NOMO-1 treated with DMSO at 0.1 percent for 48 hours (cell line): ENCODE measurements around the gene TRPT1.
A peak's percentile ranks its signal among the peaks of the same experiment; 100 is the strongest.

Experiments used
- DNase-seq: peaks from one replicate; lab custom pipeline; 2025; ENCODE audit not compliant: unreplicated experiment; lab: John Stamatoyannopoulos, UW

TRPT1 gene

DNA sequence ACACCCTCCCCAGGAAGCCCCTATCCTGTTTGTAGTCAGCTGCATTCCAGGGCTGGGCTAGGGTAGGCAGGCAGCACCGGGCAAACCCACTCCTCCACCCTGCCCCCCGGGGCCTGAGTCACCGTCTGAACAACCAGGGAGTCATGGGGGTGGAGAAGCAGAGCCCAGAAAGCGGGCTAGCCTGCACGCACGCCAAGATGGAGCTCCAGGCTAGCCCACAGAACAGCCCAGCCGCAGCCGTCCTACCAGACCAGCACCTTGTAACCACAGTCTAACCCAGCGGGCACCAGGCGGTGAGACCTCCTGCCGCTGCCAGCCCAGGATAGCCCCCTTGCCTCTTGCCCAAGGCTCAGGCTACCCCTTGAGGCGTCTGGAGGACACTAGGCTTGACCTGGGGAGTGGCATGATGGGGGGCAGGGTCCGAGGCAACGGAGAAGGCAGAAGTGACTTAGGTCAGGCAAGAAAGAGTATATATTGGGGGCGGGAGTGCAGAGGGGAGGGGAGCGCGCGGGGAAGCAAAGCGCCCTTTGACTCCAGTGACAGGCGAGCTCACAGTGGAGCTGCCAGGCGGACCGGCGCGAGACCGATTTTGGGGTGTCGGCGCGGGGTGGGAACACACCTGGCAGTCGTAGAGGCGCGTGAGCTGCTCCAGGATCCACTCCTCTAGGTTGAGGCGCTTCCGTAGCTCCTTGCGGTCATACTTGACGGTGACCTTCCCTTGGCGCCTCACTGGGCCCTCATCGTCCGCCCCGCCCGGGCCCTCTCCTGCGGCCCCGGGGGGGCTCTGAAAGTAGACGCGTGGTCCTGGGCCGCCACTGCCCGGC is 20.0 kb upstream of the TRPT1 start:
- peak; percentile 47 for DNase-seq

DNA sequence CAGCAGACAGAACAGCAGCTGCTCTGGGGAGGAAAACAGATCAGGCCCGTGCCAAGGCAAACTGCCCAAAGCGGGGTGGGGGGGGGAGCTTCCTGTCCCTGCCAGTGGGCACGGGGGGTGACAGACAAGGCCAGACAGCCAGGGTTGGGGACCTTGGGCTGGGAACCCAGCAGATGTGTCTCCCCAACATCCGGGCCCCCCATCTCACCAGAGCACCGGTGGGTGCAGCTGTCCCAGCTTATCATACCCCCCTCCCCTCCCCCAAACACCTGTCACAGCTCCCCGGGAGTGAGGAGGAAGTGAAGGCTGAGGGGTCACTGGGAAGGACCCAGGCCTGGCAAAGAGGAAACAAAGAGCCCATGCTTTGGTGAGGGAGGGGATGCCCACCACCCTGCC is 19.4 kb upstream of the TRPT1 start:
- DNase-seq: no peak

DNA sequence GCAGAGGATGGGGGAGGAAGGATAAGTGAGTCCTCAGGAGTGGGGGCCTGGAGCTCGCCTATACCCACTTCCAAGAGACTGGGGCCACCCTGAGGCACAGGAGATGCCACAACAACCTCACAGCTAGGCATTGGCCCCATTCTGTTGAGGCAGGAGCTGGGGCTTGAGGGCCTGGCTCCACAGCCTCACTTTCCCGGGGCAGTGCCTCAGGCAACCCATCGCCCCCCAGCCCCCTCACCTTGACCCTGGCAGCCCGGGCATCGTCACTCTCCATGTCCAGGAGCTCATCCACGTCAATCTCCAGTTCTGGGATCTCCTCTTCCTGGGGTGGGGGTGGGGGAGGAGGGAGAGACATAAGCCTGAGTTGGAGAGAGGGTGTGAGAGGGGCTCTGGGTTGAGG is 19.0 kb upstream of the TRPT1 start:
- no peak for DNase-seq

DNA sequence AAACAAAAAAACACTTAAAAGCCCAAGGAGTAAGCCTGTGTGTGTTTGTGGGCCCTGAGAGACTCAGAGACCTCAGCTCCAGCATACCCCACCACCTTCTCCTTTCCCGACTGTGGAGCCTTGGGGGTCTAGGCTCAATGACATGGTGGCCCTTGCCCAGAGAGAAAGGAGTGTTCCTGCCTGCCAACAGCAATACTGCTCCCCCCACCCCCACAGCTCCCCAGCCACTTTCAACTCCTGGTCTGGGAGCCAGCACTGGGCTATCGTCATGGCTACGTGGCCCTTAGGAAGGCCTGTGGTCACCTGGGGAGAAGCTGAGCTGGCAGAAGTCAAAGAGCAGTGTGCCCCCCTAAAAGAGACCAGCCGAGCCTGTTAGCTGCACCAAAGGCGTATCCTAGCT is 18.1 kb upstream of the TRPT1 start:
- no peak for DNase-seq

DNA sequence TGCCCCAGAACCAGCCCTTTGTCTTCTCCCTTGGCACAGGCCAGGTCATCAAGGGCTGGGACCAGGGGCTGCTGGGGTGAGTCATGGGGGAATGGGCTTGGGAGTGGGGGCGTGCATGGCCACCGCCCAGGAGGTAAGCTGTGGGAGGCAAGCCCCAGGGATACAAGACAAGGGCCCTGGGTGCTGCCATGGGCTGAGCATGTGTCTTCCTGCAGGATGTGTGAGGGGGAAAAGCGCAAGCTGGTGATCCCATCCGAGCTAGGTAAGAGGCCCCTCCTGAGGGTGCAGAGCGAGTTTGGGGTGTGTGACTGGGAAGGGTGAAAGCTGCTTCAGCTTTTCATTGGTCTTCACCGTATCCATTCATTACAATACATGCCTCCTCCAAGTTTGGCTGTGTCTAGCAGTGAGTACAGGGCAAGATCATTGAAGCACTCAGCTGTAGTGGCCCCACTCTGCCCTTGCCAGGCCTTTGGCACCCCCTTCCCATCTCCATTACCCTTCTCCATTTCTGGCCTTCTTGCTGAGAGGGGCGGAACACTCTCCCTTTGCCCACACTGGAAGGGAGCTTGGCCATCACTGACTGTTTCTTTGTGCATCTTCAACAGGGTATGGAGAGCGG is 17.4 kb upstream of the TRPT1 start:
- DNase-seq: no peak

DNA sequence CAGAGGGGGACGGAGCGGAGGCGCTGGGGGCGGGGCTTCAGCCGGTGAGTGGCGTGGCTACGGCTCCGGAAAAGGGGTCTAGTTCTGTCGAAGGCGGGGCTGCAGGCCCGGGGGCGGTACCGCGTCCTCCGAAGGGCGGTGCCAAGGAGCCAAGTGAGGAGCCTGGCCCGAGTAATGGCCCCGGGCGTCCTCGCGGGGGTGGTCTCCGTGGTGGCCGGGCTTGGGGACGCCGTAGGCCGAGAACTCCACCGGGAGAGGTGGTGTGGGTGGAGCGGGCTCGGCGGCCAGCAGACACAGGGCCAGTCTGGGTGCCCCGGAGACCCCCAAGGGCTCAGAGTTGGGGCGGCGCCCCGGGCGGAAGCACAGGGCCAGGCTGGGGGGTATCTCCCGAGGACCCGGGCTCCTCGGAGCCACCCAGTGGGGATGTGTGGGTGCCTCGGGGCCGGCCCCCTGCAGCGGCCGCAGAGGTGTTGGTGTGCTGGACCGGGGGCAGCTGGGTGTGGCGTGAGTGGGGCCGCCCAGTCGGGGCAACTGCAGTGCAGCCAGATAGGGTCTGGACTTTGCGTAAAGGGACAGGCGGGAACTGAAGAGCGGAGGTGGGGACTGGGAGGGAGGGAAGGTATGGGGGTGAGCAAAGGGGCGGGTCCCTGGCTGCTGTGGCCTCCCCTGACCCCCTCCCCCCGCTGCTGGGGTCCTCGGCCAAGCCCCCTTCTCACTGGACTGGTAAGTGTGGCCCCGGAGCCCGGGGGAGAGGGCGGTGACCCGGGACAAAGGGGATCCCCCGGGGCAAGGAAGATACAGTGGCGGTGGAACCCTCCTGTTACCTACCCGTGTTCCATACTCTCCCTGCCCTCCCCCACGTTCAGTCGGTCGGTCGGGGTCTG is 15.7 kb upstream of the TRPT1 start:
- DNase-seq: peak; percentile 99

DNA sequence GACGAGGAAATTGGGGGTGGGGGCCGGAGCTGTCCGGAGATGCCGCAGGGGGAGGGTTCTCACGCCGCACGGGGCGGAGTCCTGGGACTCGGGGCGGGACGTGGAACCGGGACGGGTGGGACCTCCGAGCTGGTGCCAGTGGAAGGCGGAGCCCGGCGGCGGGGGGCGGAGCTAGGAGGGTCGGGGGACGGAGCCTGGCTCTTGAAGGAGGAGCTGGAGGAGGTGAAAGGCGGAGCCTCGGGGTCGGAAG is 15.2 kb upstream of the TRPT1 start:
- DNase-seq: no peak

DNA sequence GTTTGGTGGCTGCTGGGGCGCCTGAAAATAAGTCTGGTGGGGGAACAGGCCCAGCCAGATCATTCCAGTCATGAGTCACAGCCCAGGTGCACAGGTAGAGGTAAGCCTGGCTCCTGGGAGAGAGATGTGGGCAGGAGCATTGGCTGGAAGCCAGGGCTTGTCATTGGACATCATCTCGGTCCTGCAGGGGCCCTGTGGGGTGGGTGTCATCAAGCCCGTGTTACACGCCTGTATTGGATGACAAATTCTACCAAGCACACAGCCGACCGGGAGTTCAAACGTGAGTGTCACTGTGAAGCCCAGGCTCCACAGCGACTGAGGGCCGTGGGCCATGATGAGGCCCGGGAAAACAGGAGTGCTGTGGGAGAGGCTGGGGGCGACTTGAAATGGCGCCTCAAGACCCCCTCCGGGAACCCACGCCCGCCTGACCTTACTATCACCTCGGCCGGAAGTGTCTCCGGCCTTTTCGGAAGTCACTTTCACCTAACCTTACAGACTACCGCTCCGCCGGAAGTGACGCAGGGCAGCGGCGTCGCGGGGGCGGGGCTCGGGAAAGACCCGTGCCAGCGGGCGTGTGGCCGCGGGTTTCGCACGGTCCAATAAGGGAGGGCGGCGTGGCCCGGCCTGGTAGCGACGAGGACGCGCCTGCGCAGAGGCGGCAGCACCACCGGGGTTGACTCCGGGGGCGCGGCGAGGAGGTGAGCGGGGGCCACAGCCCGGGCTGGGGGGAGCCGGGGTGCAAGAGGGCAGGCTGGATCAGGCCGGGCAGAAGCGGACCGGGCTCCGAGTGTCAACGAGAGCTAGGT is 14.7 kb upstream of the TRPT1 start, which contains the start of gene FKBP2:
FKBP2 (plus strand) TSS at position 661 of the 806 bp plus-strand sequence. CDS start 1,293 bp downstream, outside the sequence.
- DNase-seq: peak; percentile 91

DNA sequence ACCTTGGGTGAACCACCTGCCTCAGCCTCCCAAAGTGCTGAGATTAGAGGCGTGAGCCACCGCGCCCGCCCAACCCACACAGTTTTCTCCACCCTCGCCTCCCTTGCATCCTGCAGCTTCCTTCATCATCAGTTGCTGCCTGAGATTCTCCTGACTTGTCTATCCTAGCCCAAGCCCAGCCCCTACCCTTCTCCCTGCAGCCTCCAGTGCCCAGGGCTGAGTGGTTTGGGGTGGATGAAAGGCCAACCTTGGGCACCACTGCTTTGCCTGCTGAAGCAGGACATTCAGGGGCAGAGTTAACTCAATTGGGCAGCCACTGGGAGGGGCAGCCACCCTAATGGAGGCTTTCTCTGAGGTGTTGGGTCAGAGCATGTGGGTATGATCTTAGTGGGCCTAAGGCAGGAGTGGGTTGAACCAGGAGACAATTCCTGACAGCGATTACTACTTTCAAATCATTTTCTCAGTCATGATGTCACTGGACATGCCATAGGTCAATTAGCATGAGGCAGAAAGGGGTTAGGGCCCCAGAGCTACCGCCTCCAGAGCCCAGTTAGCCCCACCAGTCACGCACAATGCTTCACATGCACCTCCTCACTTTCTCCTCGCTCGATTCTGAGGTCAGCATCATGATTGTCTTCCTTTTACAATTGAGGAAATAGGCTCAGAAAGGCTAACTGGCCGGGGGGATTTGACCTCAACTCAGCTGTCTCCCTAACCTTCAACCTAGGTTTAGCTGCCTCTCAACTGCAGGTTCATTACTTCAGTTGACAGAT is 13.9 kb upstream of the TRPT1 start:
- peak; percentile 94 for DNase-seq

DNA sequence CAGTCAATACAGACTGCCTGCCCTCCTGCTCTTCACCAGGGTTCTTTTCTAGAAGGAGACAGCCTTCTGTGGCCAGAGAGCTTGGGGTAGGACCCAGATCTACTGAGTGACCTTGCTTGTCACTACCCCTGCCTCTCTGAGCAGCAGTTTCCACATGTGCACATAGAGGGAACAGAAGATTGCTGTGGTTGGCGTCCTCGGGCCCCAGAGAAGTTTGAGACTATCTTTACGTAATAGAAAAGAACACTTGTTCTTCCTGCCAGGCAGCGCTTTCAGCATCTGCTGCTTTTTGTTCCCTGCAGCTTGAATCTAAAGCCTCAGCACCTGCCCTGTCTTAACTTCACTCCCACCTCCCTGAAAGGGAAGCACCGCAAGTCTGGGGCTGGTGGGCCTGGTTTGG is 13.0 kb upstream of the TRPT1 start:
- peak; percentile 80 for DNase-seq

DNA sequence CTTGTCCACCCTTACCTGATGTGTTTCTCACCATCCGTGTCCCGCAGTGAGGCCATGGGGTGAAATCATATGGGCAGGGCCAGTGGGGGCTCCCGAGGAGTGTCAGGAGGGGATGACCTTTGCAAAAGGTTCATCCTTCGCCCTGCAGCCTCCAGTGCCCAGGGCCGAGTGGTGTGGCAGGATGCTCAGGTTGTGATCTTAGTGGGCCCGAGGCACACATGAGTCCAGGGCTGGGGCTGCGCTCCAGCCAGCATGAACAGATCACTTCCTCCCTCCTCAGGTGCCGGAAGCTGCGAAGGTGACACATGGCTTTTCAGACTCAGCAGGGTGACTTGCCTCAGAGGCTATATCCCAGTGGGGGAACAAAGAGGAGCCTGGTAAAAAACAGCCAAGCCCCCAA is 12.1 kb upstream of the TRPT1 start:
- no peak for DNase-seq

DNA sequence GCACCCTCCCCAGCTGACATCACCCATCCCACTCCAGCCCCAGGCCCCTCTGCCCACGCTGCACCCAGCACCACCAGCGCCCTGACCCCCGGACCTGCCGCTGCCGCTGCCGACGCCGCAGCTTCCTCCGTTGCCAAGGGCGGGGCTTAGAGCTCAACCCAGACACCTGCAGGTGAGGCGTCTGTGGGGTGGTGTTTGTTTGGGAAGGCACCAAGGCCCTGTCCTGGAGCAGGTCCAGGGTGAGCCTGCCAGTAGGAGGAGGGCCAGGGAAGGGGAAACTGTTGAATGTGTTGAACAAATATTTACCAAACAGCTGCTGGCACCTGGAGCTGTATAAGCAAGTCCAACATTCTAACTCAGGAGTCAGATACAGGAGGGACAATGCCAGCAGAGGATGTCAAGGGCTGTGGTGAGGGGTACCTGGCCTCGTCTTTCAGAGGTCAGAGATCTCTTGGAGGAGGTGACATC is 11.5 kb upstream of the TRPT1 start:
- DNase-seq: no peak

DNA sequence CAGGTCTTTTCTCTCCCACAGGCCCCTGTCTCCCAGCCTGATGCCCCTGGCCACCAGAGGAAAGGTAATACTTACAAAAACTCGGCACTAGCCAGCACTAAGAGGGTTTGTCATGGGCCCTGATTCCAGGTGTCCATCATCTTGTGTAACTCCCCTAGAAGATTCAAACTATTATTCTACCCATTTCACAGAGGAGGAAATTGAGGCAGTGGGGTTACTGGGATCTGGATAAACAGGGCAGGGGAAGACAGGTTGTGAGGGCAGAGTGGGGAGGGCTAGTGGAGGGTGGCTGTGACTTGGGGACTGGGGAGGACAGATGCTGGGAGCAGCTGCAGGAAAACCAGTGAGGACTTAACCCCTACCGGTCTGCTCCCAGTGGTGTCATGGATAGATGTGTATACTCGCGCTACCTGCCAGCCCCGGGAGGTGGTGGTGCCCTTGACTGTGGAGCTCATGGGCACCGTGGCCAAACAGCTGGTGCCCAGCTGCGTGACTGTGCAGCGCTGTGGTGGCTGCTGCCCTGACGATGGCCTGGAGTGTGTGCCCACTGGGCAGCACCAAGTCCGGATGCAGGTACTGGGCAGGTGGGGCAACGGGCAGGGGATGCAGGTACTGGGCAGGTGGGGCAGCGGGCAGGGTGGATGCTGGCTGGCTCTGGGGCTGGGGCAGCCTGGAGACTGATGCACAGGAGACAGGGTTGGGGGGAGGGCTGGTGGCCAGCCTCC is 9.6 kb upstream of the TRPT1 start:
- DNase-seq: no peak

DNA sequence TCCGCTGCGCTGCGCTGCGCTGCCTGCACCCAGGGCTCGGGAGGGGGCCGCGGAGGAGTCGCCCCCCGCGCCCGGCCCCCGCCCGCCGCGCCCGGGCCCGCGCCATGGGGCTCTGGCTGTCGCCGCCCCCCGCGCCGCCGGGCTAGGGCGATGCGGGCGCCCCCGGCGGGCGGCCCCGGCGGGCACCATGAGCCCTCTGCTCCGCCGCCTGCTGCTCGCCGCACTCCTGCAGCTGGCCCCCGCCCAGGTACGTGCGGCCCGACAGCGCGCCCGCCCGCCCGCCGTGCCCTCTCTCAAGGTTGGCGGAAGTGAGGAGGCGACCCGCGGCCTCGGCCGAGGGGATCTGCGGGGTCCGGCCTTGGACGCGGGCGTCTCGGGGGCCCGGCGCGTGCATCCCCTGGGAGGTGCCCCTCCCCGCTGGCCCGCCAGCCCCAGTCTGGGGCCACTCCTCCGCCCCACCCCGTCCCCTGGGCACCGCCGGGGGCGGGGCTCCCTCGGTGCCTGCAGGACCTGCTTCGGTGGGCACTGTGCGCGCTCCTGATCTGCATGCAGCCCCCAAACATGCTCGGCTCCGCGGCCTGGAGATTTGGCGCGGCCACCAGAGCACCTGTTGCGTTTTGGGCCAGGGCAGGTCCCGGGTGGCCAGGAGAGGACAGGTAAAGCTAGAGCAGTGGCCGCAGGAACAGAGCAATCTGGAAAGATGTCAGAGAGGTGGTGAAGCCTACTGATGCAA is 8.8 kb upstream of the TRPT1 start:
- no peak for DNase-seq

DNA sequence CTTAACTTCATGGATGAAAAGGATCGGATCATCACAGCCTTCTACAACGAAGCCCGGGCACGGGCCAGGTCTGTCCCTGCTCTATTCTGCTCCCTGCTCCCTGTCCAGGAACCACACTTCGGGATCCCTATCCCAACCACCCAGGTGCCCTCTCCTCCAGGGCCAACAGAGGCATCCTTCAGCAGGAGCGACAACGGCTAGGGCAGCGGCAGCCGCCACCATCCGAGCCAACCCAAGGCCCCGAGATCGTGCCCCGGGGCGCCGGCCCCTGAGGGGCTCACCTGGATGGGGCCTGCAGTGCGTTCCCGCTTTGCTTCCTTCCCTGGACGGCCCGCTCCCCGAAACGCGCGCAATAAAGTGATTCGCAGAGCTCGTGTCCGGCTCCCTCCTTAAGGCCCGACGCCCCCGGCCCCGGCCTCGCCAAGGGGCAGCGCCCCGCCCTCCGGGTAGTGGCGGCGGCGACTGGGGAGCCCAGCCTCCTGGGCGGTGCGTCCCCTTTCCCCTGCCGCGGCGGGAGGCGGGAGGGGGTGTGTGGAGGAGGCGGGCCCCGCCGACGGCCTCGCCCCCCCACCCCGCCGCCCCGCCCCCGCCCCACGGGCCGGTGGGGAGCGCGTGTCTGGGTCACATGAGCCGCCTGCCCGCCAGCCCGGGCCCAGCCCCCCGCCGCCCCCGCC is 8.1 kb upstream of the TRPT1 start, which contains the start of gene VEGFB:
VEGFB (plus strand) TSS at position 672 of the 674 bp plus-strand sequence. CDS start 250 bp downstream, outside the sequence.
- DNase-seq: no peak

DNA sequence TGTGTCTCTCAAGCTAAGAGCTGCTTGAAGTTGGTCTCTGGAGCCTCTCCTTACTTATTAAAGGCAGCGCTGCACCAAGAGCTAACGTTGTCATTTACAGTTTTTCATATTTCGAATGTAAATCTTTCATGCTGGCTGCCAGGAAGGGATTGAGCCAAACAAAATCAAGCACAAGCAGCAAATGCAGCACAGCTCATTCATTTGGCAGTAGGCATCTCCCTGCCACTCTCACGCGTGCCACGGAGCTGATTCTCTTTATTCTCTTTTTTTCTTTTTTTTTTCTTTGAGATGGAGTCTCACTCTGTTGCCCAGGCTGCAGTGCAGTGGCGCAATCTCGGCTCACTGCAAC is 7.0 kb upstream of the TRPT1 start:
- DNase-seq: no peak

DNA sequence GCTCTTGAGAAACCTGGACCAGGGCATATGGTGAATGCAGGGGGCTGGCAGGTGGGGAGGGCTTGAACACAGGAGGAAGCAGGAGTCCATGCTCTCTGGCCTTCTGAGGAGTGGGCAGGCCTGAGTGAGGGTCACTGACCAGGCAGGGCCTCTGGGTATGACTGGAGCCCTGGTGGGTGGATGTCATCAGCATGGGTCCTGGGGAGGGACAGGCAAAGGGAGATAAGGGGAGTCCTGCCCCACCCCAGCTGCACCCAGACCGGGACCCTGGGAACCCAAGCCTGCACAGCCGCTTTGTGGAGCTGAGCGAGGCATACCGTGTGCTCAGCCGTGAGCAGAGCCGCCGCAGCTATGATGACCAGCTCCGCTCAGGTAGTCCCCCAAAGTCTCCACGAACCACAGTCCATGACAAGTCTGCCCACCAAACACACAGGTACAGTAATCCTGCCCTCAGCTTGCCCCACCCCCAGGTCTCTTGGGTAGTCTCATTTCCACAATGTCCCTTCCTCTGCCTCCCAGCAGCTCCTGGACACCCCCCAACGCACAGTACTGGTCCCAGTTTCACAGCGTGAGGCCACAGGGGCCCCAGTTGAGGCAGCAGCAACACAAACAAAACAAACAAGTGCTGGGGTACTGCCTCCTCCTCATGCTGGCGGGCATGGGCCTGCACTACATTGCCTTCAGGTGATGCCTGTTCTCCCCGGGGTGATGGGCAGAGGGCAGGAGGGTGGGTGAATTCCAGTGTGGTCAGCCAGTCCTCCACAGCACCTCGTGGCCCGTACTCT is 6.4 kb upstream of the TRPT1 start:
- no peak for DNase-seq

DNA sequence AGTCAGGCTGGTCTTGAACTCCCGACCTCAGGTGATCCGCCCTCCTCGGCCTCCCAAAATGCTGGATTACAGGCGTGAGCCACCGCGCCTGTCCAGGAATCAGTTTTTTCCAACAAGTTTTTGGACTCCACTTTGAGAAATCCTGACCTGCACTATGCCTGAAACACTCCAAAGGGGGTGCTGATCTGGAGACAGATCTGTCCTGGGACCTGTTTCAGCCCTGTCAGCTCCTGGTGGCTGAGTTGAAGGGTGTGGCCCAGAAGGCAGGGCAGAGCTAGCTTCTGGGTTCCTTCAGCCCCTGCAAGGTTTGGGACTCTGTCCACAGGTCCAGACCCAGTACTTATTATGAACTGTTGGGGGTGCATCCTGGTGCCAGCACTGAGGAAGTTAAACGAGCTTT is 5.6 kb upstream of the TRPT1 start:
- DNase-seq: no peak
